Measurements from ENCODE around the gene ZNF576. TPM values are rescaled to one million over a fixed set of nuclear protein-coding genes. Genes with fewer than 3 reads are reported as not detected.

Gene ZNF576
- polyA plus RNA-seq, 6 donors from 2014 or later: 2.3 to 13.6 (median 10.1) TPM

GRCh38 chr19:43562698-43563241 is 33.6 kb upstream of the ZNF576 start:
- Mint-ChIP-seq H3K9me3 (peaks cover 0 to 4% (median 0%) of the 10 kb centered on the region in 7 donors), H3K4me1 (peaks cover 49 to 75% (median 56%) of the 10 kb centered on the region in 3 donors), H3K4me3 (peak overlapping the region; percentile 53 to 89 (median 79)), H3K27ac (peak overlapping the region; percentile 93 to 99 (median 96)), H3K27me3 (no peaks in the 10 kb centered on the region), H3K36me3 (peaks cover 0 to 3% of the 10 kb centered on the region in 2 donors)
- peak; percentile 89 to 90 for ATAC-seq (ENCODE audit: low read depth in 2 of 2)
- DNase-seq: peak; percentile 89

GRCh38 chr19:43563816-43564457 is 32.5 kb upstream of the ZNF576 start:
- no peak for ATAC-seq (ENCODE audit: low read depth in 2 of 2)
- Mint-ChIP-seq H3K4me1 (peaks cover 49 to 75% (median 61%) of the 10 kb centered on the region in 3 donors), H3K36me3 (peaks cover 0 to 3% of the 10 kb centered on the region in 2 donors), H3K9me3 (peaks cover 0 to 4% (median 0%) of the 10 kb centered on the region in 7 donors), H3K27ac (peak overlapping the region; percentile 93 to 99 (median 96)), H3K4me3 (peak overlapping the region in 4 of 8 donors; percentile 35 to 75 (median 44)), H3K27me3 (no peaks in the 10 kb centered on the region)
- no peak for DNase-seq

- H3K4me1 Mint-ChIP-seq: peaks cover 48 to 78% (median 69%) of the 10 kb centered on the region in 3 donors
- no peaks in the 10 kb centered on the region for H3K27me3 Mint-ChIP-seq
- no peak for DNase-seq
- H3K4me3 Mint-ChIP-seq: peak overlapping the region in 6 of 8 donors; percentile 30 to 71 (median 52)
- H3K27ac Mint-ChIP-seq: peak overlapping the region; percentile 93 to 99 (median 96)
- ATAC-seq (ENCODE audit: low read depth in 2 of 2): no peak
- peaks cover 0 to 4% (median 0%) of the 10 kb centered on the region in 7 donors for H3K9me3 Mint-ChIP-seq
- H3K36me3 Mint-ChIP-seq: peaks cover 0 to 3% of the 10 kb centered on the region in 2 donors
Measured at GRCh38 chr19:43564800-43565199, 31.6 kb upstream of the ZNF576 start.

- peaks cover 3 to 8% of the 10 kb centered on the region in 2 donors for H3K36me3 Mint-ChIP-seq
- DNase-seq (no peak), ATAC-seq (ENCODE audit: low read depth in 2 of 2) (no peak)
- peak overlapping the region in 2 of 8 donors; percentile 11 to 77 for H3K4me3 Mint-ChIP-seq
- peak overlapping the region in 3 of 6 donors; percentile 35 to 66 (median 63) for H3K27ac Mint-ChIP-seq
- H3K4me1 Mint-ChIP-seq: peaks cover 30 to 68% (median 47%) of the 10 kb centered on the region in 3 donors
- H3K9me3 Mint-ChIP-seq: no peaks in the 10 kb centered on the region
- no peaks in the 10 kb centered on the region for H3K27me3 Mint-ChIP-seq
Measured at GRCh38 chr19:43569657-43570056, 26.7 kb upstream of the ZNF576 start.

- no peaks in the 10 kb centered on the region for H3K9me3 Mint-ChIP-seq
- H3K4me1 Mint-ChIP-seq: peaks cover 29 to 68% (median 47%) of the 10 kb centered on the region in 3 donors
- peaks cover 3 to 8% of the 10 kb centered on the region in 2 donors for H3K36me3 Mint-ChIP-seq
- no peak for DNase-seq
- H3K27ac Mint-ChIP-seq: peak overlapping the region in 4 of 6 donors; percentile 11 to 88 (median 53)
- ATAC-seq (ENCODE audit: low read depth in 2 of 2): peak in 1 of 2 donors; percentile 43
- no peaks in the 10 kb centered on the region for H3K27me3 Mint-ChIP-seq
- H3K4me3 Mint-ChIP-seq: peak overlapping the region in 1 of 8 donors; percentile 77
Measured at GRCh38 chr19:43570174-43570791, 26.1 kb upstream of the ZNF576 start.

GRCh38 chr19:43572171-43572588 is 24.2 kb upstream of the ZNF576 start:
- ATAC-seq (ENCODE audit: low read depth in 2 of 2) (no peak), DNase-seq (no peak)
- peak overlapping the region in 5 of 6 donors; percentile 39 to 83 (median 80) for H3K27ac Mint-ChIP-seq
- peaks cover 38 to 64% (median 53%) of the 10 kb centered on the region in 3 donors for H3K4me1 Mint-ChIP-seq
- H3K9me3 Mint-ChIP-seq: no peaks in the 10 kb centered on the region
- H3K36me3 Mint-ChIP-seq: peaks cover 0 to 8% of the 10 kb centered on the region in 2 donors
- H3K27me3 Mint-ChIP-seq: no peaks in the 10 kb centered on the region
- H3K4me3 Mint-ChIP-seq: peak overlapping the region in 2 of 8 donors; percentile 6 to 55

- peaks cover 49 to 65% (median 55%) of the 10 kb centered on the region in 3 donors for H3K4me1 Mint-ChIP-seq
- peaks cover 0 to 8% of the 10 kb centered on the region in 2 donors for H3K36me3 Mint-ChIP-seq
- no peaks in the 10 kb centered on the region for H3K27me3 Mint-ChIP-seq
- no peak for ATAC-seq (ENCODE audit: low read depth in 2 of 2)
- no peaks in the 10 kb centered on the region for H3K9me3 Mint-ChIP-seq
- H3K27ac Mint-ChIP-seq: peak overlapping the region; percentile 97 to 99 (median 98)
- DNase-seq: no peak
- peak overlapping the region; percentile 97 to 99 (median 98) for H3K4me3 Mint-ChIP-seq
Measured at GRCh38 chr19:43574424-43575155, 21.8 kb upstream of the ZNF576 start.

- Mint-ChIP-seq H3K9me3 (no peaks in the 10 kb centered on the region), H3K4me3 (peak within 1 kb of the TSS; percentile 97 to 99 (median 98)), H3K4me1 (peaks cover 49 to 65% (median 55%) of the 10 kb centered on the region in 3 donors), H3K27ac (peak within 1 kb of the TSS; percentile 97 to 99 (median 98)), H3K27me3 (no peaks in the 10 kb centered on the region), H3K36me3 (peaks cover 0 to 8% of the 10 kb centered on the region in 2 donors)
- ATAC-seq (ENCODE audit: low read depth in 2 of 2) (peak; percentile 98 to 99), DNase-seq (peak; percentile 94)
Measured at GRCh38 chr19:43575156-43575950, 21.0 kb upstream of the ZNF576 start, which contains the start of the genes PINLYP and XRCC1. PINLYP (plus strand) TSS chr19:43575801; CDS start chr19:43577192, 1,391 bp downstream. XRCC1 (minus strand) TSS chr19:43575527; CDS start chr19:43575458, 69 bp downstream.

GRCh38 chr19:43575955-43576878 is 20.2 kb upstream of the ZNF576 start:
- Mint-ChIP-seq H3K36me3 (peaks cover 0 to 8% of the 10 kb centered on the region in 2 donors), H3K4me3 (peak overlapping the region; percentile 61 to 99 (median 82)), H3K27ac (peak overlapping the region; percentile 65 to 99 (median 98)), H3K27me3 (no peaks in the 10 kb centered on the region), H3K9me3 (no peaks in the 10 kb centered on the region), H3K4me1 (peaks cover 46 to 58% (median 47%) of the 10 kb centered on the region in 3 donors)
- DNase-seq (no peak), ATAC-seq (ENCODE audit: low read depth in 2 of 2) (peak in 1 of 2 donors; percentile 1)

GRCh38 chr19:43578787-43579186 is 17.6 kb upstream of the ZNF576 start:
- Mint-ChIP-seq H3K27ac (peak overlapping the region in 5 of 6 donors; percentile 29 to 75 (median 65)), H3K4me1 (peaks cover 42 to 62% (median 47%) of the 10 kb centered on the region in 3 donors), H3K36me3 (no peaks in the 10 kb centered on the region), H3K9me3 (no peaks in the 10 kb centered on the region), H3K27me3 (no peaks in the 10 kb centered on the region), H3K4me3 (peak overlapping the region; percentile 38 to 90 (median 76))
- DNase-seq: no peak
- no peak for ATAC-seq (ENCODE audit: low read depth in 2 of 2)

GRCh38 chr19:43581467-43581866 is 14.9 kb upstream of the ZNF576 start:
- Mint-ChIP-seq H3K4me1 (peaks cover 49 to 68% (median 57%) of the 10 kb centered on the region in 3 donors), H3K27ac (peak overlapping the region in 3 of 6 donors; percentile 27 to 90 (median 75)), H3K9me3 (no peaks in the 10 kb centered on the region), H3K27me3 (no peaks in the 10 kb centered on the region), H3K36me3 (peaks cover 0 to 6% of the 10 kb centered on the region in 2 donors), H3K4me3 (peak overlapping the region in 3 of 8 donors; percentile 56 to 71 (median 64))
- ATAC-seq (ENCODE audit: low read depth in 2 of 2): no peak
- no peak for DNase-seq
